KMS-11 (cell line): Measurements from ENCODE around the gene SORCS2.

Experiments
- H2AFZ ChIP-seq: fragments of 200-600 bp; sonication (generic); 2 replicates; pipeline ENCODE4 v1.6.1; 2016; ENCODE audit warnings: antibody characterized with exemption, mixed run types, low read depth
- H3K27ac ChIP-seq: fragments of 200-600 bp; sonication (generic); 2 replicates; pipeline ENCODE4 v1.6.1; 2016; ENCODE audit warnings: mild to moderate bottlenecking, mixed run types
- H3K27me3 ChIP-seq: fragments of 200-600 bp; sonication (generic); 2 replicates; pipeline ENCODE4 v1.6.1; 2017; ENCODE audit warnings: mild to moderate bottlenecking, low read depth, mixed run types, moderate library complexity; ENCODE audit not compliant: insufficient read depth
- H3K36me3 ChIP-seq: fragments of 200-600 bp; sonication (generic); 2 replicates; pipeline ENCODE4 v1.6.1; 2017; ENCODE audit warnings: mild to moderate bottlenecking, mixed run types; ENCODE audit not compliant: insufficient read depth
- H3K4me1 ChIP-seq: fragments of 200-600 bp; sonication (generic); 2 replicates; pipeline ENCODE4 v1.6.1; 2016; ENCODE audit warnings: mild to moderate bottlenecking, low read depth, mixed run types; ENCODE audit not compliant: poor library complexity, severe bottlenecking
- H3K4me2 ChIP-seq: fragments of 200-600 bp; sonication (generic); 2 replicates; pipeline ENCODE4 v1.7.0; 2016; ENCODE audit warnings: mild to moderate bottlenecking, mixed run types
- H3K4me3 ChIP-seq: fragments of 200-600 bp; sonication (generic); IDR thresholded peaks from 2 replicates; pipeline ENCODE4 v1.6.1; 2017; ENCODE audit warnings: low read depth, low read length, mixed read lengths; ENCODE audit not compliant: insufficient read depth
- H3K79me2 ChIP-seq: fragments of 200-600 bp; sonication (generic); 2 replicates; pipeline ENCODE4 v1.6.1; 2016; ENCODE audit warnings: low read depth, mixed run types; ENCODE audit not compliant: insufficient read depth
- H3K9ac ChIP-seq: fragments of 200-600 bp; sonication (generic); 2 replicates; pipeline ENCODE4 v1.6.1; 2016; ENCODE audit warnings: mild to moderate bottlenecking, mixed run types
- H4K20me1 ChIP-seq: fragments of 200-600 bp; sonication (generic); 2 replicates; pipeline ENCODE4 v1.6.1; 2016; ENCODE audit warnings: mild to moderate bottlenecking, mixed run types; ENCODE audit not compliant: insufficient read depth
- CTCF ChIP-seq: fragments of 200-600 bp; sonication (generic); conservative IDR thresholded peaks from 2 replicates; pipeline ENCODE4 v1.6.1; 2017; ENCODE audit warnings: low read depth, mild to moderate bottlenecking, antibody characterized with exemption, low read length, moderate library complexity, mixed read lengths

SORCS2 gene

GRCh38 chr4:7320206-7320797 lies 128.0 kb downstream of the SORCS2 start:
- Histone ChIP-seq H3K9ac (no peak overlapping the region), H3K36me3 (no peaks in the 10 kb centered on the region), H3K4me2 (no peak overlapping the region), H3K4me3 (no peak overlapping the region), H4K20me1 (no peaks in the 10 kb centered on the region), H3K27ac (no peak overlapping the region), H2AFZ (no peak overlapping the region), H3K79me2 (no peaks in the 10 kb centered on the region), H3K27me3 (no peaks in the 10 kb centered on the region), H3K4me1 (no peaks in the 10 kb centered on the region)
- no peak for TF ChIP-seq CTCF

- Histone ChIP-seq H3K27me3 (no peaks in the 10 kb centered on the region), H4K20me1 (no peaks in the 10 kb centered on the region), H3K4me2 (no peak overlapping the region), H3K9ac (no peak overlapping the region), H3K27ac (no peak overlapping the region), H3K79me2 (no peaks in the 10 kb centered on the region), H3K4me3 (no peak overlapping the region), H3K36me3 (no peaks in the 10 kb centered on the region), H2AFZ (no peak overlapping the region), H3K4me1 (no peaks in the 10 kb centered on the region)
- TF ChIP-seq CTCF, result no peak
Observed at GRCh38 chr4:7322166-7322991, 130.0 kb downstream of the SORCS2 start.

- no peak overlapping the region for H3K4me3 ChIP-seq
- no peak overlapping the region for H2AFZ ChIP-seq
- no peaks in the 10 kb centered on the region for H4K20me1 ChIP-seq
- H3K36me3 ChIP-seq, result no peaks in the 10 kb centered on the region
- H3K79me2 ChIP-seq, result no peaks in the 10 kb centered on the region
- H3K9ac ChIP-seq, result no peak overlapping the region
- no peaks in the 10 kb centered on the region for H3K27me3 ChIP-seq
- no peak for TF ChIP-seq CTCF
- no peak overlapping the region for H3K27ac ChIP-seq
- no peak overlapping the region for H3K4me2 ChIP-seq
- H3K4me1 ChIP-seq, result no peaks in the 10 kb centered on the region
Observed at GRCh38 chr4:7323461-7323871, 131.1 kb downstream of the SORCS2 start.

GRCh38 chr4:7323872-7324650 lies 131.7 kb downstream of the SORCS2 start:
- no peaks in the 10 kb centered on the region for H4K20me1 ChIP-seq
- H2AFZ ChIP-seq, result no peak overlapping the region
- no peaks in the 10 kb centered on the region for H3K36me3 ChIP-seq
- H3K27me3 ChIP-seq, result no peaks in the 10 kb centered on the region; the same call in 1 of the 2 replicates
- no peak overlapping the region for H3K4me3 ChIP-seq
- no peak overlapping the region for H3K9ac ChIP-seq
- H3K4me1 ChIP-seq, result no peaks in the 10 kb centered on the region
- H3K27ac ChIP-seq, result no peak overlapping the region
- no peak overlapping the region for H3K4me2 ChIP-seq
- TF ChIP-seq CTCF, result no peak
- no peaks in the 10 kb centered on the region for H3K79me2 ChIP-seq
